OCI-LY7 (cell line): Measurements from ENCODE around the gene ZNF80. TPM values are rescaled to one million over a fixed set of nuclear protein-coding genes. Genes with fewer than 3 reads are reported as not detected.
"Not testable (repeated sequence)": the region's sequence is repeated elsewhere in the genome, so short reads cannot be mapped to it uniquely, and the experiment has no call there.

Experiments used
- BruUV-seq: library from RNA; stranded (reverse); fragments of 400-500 nt; replicated peaks from 2 replicates; lab custom pipeline; 2021; lab: Mats Ljungman, UMichigan
- CTCF ChIA-PET: fragments of 300-600 bp; sonication (Branson Sonifier 250); formaldehyde crosslinking; loops from one replicate; lab custom pipeline; 2022; ENCODE audit warnings: antibody characterized with exemption; ENCODE audit not compliant: unreplicated experiment; lab: Charles Lee
- POLR2A ChIA-PET: fragments of 300-600 bp; sonication (Branson Sonifier 250); formaldehyde crosslinking; loops from one replicate; lab custom pipeline; 2022; ENCODE audit warnings: antibody characterized with exemption; lab: Charles Lee
- DNase-seq: peaks from one replicate; pipeline ENCODE4 v3.0.0-alpha.2; 2015; ENCODE audit warnings: low spot score
- H2AFZ ChIP-seq: fragments of 200-600 bp; sonication (generic), shearing (Covaris generic); 2 replicates; pipeline ENCODE4 v1.6.1; 2014; ENCODE audit warnings: mild to moderate bottlenecking, antibody characterized with exemption, low read length, moderate library complexity
- H3K27ac ChIP-seq: fragments of 200-600 bp; sonication (generic); 2 replicates; pipeline ENCODE4 v1.5.1; 2014; ENCODE audit warnings: mixed run types, low read depth, mild to moderate bottlenecking, moderate library complexity, low read length, inconsistent platforms; ENCODE audit not compliant: poor library complexity, severe bottlenecking
- H3K36me3 ChIP-seq: fragments of 200-600 bp; sonication (generic); 2 replicates; pipeline ENCODE4 v1.6.1; 2014; ENCODE audit warnings: mild to moderate bottlenecking, antibody characterized with exemption, low read length, moderate library complexity, mixed read lengths; ENCODE audit not compliant: insufficient read depth
- H3K4me1 ChIP-seq: fragments of 200-600 bp; sonication (generic); 2 replicates; pipeline ENCODE4 v1.5.1; 2014; ENCODE audit warnings: mild to moderate bottlenecking, low read length; ENCODE audit not compliant: insufficient read depth, poor library complexity, severe bottlenecking
- H3K4me2 ChIP-seq: fragments of 200-600 bp; sonication (generic); 2 replicates; pipeline ENCODE4 v1.6.1; 2014; ENCODE audit warnings: mild to moderate bottlenecking, low read length
- H3K4me3 ChIP-seq: fragments of 200-600 bp; sonication (generic); 2 replicates; pipeline ENCODE4 v1.5.1; 2014; ENCODE audit warnings: mild to moderate bottlenecking, low read depth, low read length; ENCODE audit not compliant: poor library complexity, severe bottlenecking
- H3K79me2 ChIP-seq: fragments of 200-600 bp; sonication (generic); 2 replicates; pipeline ENCODE4 v1.6.1; 2016; ENCODE audit warnings: low read depth, mild to moderate bottlenecking, low read length, moderate library complexity, mixed read lengths; ENCODE audit not compliant: insufficient read depth
- H3K9me2 ChIP-seq: fragments of 200-600 bp; sonication (generic); 2 replicates; pipeline ENCODE4 v1.6.1; 2016; ENCODE audit warnings: mild to moderate bottlenecking, low read length, mixed read lengths; ENCODE audit not compliant: insufficient read depth
- H3K9me3 ChIP-seq: fragments of 200-600 bp; sonication (generic); 2 replicates; pipeline ENCODE4 v1.6.1; 2014; ENCODE audit warnings: mild to moderate bottlenecking, mixed run types, low read length, mixed read lengths
- H4K20me1 ChIP-seq: fragments of 200-600 bp; sonication (generic); 2 replicates; pipeline ENCODE4 v1.6.1; 2014; ENCODE audit warnings: mild to moderate bottlenecking, antibody characterized with exemption, low read length, moderate library complexity, mixed read lengths; ENCODE audit not compliant: insufficient read depth
- CTCF ChIP-seq: fragments of 200-600 bp; sonication (generic); conservative IDR thresholded peaks from 2 replicates; pipeline ENCODE4 v1.5.1; 2014; ENCODE audit warnings: mild to moderate bottlenecking, antibody characterized with exemption, low read length, moderate library complexity, mixed read lengths
- EZH2phosphoT487 ChIP-seq: fragments of 200-600 bp; sonication (generic); IDR thresholded peaks from 2 replicates; pipeline ENCODE4 v1.6.1; 2018; ENCODE audit warnings: low read depth, borderline replicate concordance, mild to moderate bottlenecking, mixed run types, antibody characterized with exemption, low read length, moderate library complexity, mixed read lengths
- intact Hi-C: fragments of 100-400 bp; cut with micrococcal nuclease; formaldehyde crosslinking; loops from one replicate; pipeline ENCODE4 v1.10.0; 2022; ENCODE audit not compliant: unreplicated experiment
- total RNA-seq, 2 experiments: library from RNA; depleted of rRNA in 1 of 2; stranded (reverse); fragments of >200 nt in 1 of 2; shearing (Covaris generic) in 1 of 2; gene quantifications; 2 replicates each; pipeline ENCODE4 v1.2.3, GENCODE V29; 2014 to 2022

ZNF80 gene
- total RNA-seq, 2 experiments from 2014 or later: not detected

GRCh38 chr3:114242947-114243346 is 5.6 kb upstream of the ZNF80 start:
- no peaks in the 10 kb centered on the region for H3K79me2 ChIP-seq
- no peak for DNase-seq

GRCh38 chr3:114241262-114241661 is 3.9 kb upstream of the ZNF80 start:
- Histone ChIP-seq H3K27ac (no peak overlapping the region), H4K20me1 (no peaks in the 10 kb centered on the region), H3K4me1 (no peaks in the 10 kb centered on the region), H3K9me2 (no peaks in the 10 kb centered on the region), H2AFZ (no peak overlapping the region), H3K4me3 (no peak overlapping the region), H3K79me2 (no peaks in the 10 kb centered on the region), H3K36me3 (no peaks in the 10 kb centered on the region), H3K4me2 (no peak overlapping the region), H3K9me3 (no peaks in the 10 kb centered on the region)
- no TSS peak for BruUV-seq
- DNase-seq: no peak
- CTCF ChIA-PET: no interaction called here
- intact Hi-C loops: no loop called here
- TF ChIP-seq CTCF: no peak
- no peak for TF ChIP-seq EZH2phosphoT487
- POLR2A ChIA-PET: interaction anchor here (0.6 to 1.3 kb wide), 3 partner anchors 9 to 179 kb away, joined by 3 read pairs; no protein-coding TSS in a partner anchor

More at GRCh38 chr3:114242947-114243346, 5.6 kb upstream of the ZNF80 start:
- no peak overlapping the region for H3K4me2 ChIP-seq
- no TSS peak for BruUV-seq
- no peaks in the 10 kb centered on the region for H3K9me2 ChIP-seq
- H3K9me3 ChIP-seq: no peaks in the 10 kb centered on the region
- H3K36me3 ChIP-seq: no peaks in the 10 kb centered on the region
- H2AFZ ChIP-seq: no peak overlapping the region
- H4K20me1 ChIP-seq: no peaks in the 10 kb centered on the region
- no peak overlapping the region for H3K27ac ChIP-seq
- no peaks in the 10 kb centered on the region for H3K4me1 ChIP-seq
- intact Hi-C loops: no loop called here
- TF ChIP-seq CTCF: no peak
- TF ChIP-seq EZH2phosphoT487: no peak
- no peak overlapping the region for H3K4me3 ChIP-seq
- ChIA-PET CTCF (no interaction called here), POLR2A (interaction anchor here (0.7 kb wide), 1 partner anchor 29 kb away, joined by 8 read pairs; no protein-coding TSS in a partner anchor)

- BruUV-seq: not testable (repeated sequence)
Observed at GRCh38 chr3:114238146-114238785, 888 bp upstream of the ZNF80 start.

More at GRCh38 chr3:114238146-114238785, 888 bp upstream of the ZNF80 start:
- H3K27ac ChIP-seq, CTCF ChIA-PET, H3K4me1 ChIP-seq, H4K20me1 ChIP-seq, H3K4me2 ChIP-seq, H3K9me2 ChIP-seq, H3K4me3 ChIP-seq, H3K9me3 ChIP-seq, DNase-seq, H3K79me2 ChIP-seq, H2AFZ ChIP-seq, H3K36me3 ChIP-seq, intact Hi-C loops: not testable (repeated sequence)
- POLR2A ChIA-PET: interaction anchor here (1.4 kb wide), 1 partner anchor 11 kb away, joined by 3 read pairs; no protein-coding TSS in a partner anchor
